Tibial nerve (tissue), 4 donors: ENCODE results near the gene ZMYND11. TPM values are rescaled to one million over a fixed set of nuclear protein-coding genes. Genes with fewer than 3 reads are reported as not detected.

Experiments
- DNase-seq, 2 donors: peaks; one replicate each; pipeline ENCODE4 v3.0.0-alpha.2; 2019; ENCODE audit warnings: low spot score in 2 of 2
- H3K27ac ChIP-seq, 4 donors: fragments of 200-600 bp; sonication (generic) in 3 of 4; one replicate each; pipeline ENCODE4 v1.5.1; 2017 to 2019; ENCODE audit warnings: mild to moderate bottlenecking in 1 of 4
- H3K27me3 ChIP-seq, 2 donors: fragments of 200-600 bp; sonication (generic) in 1 of 2; one replicate each; pipeline versions ENCODE4 v1.5.1 to v1.6.0; 2017 to 2019
- H3K36me3 ChIP-seq, 3 donors: fragments of 200-600 bp; sonication (generic); one replicate each; pipeline ENCODE4 v1.5.1; 2018 to 2019
- H3K4me1 ChIP-seq, 4 donors: fragments of 200-600 bp; sonication (generic) in 3 of 4; one replicate each; pipeline ENCODE4 v1.5.1; 2017 to 2019
- H3K4me3 ChIP-seq, 4 donors: fragments of 200-600 bp; sonication (generic) in 3 of 4; one replicate each; pipeline ENCODE4 v1.5.1; 2017 to 2019; ENCODE audit warnings: mild to moderate bottlenecking in 1 of 4, moderate library complexity in 1 of 4
- H3K9me3 ChIP-seq, 4 donors: fragments of 200-600 bp; sonication (generic) in 3 of 4; one replicate each; pipeline ENCODE4 v1.5.1; 2017 to 2019
- CTCF ChIP-seq, 5 experiments: fragments of 200-600 bp in 3 of 5; fragments of 450-650 bp in 2 of 5; sonication (generic) in 3 of 5; IDR thresholded peaks; one replicate each; pipeline ENCODE4 v1.5.1; 2016 to 2019; ENCODE audit warnings: antibody characterized with exemption in 5 of 5, mild to moderate bottlenecking in 3 of 5, moderate library complexity in 2 of 5
- EP300 ChIP-seq, 2 donors: sonication (generic); formaldehyde crosslinking; IDR thresholded peaks; one replicate each; pipeline ENCODE4 v1.6.1; 2017; ENCODE audit warnings: antibody characterized with exemption in 2 of 2, mild to moderate bottlenecking in 1 of 2
- POLR2A ChIP-seq, 2 donors: fragments of 450-650 bp; IDR thresholded peaks; one replicate each; pipeline ENCODE4 v1.6.1; 2017; ENCODE audit warnings: antibody characterized with exemption in 2 of 2, mild to moderate bottlenecking in 2 of 2, moderate library complexity in 2 of 2
- WGBS, 2 donors: methylation state at CpG; one replicate each; pipeline ENCODE4 v1.1.5; 2018; 5-methylcytosine and 5-hydroxymethylcytosine counted together
- total RNA-seq, 4 donors: library from RNA; depleted of rRNA; stranded (reverse); fragments of >200 nt; gene quantifications; one replicate each; pipeline ENCODE4 v1.1.0, GENCODE V29; 2016

The ZMYND11 gene
- total RNA-seq, 4 donors from 2014 or later = 66.3 to 80.2 (median 69.2) TPM

- H3K4me1 ChIP-seq = no peaks in the 10 kb centered on the region
- 66 to 74% methylated on average over 6 of the region's 6 CpGs for WGBS, 2 donors
- H3K9me3 ChIP-seq = peaks cover 0 to 5% (median 0%) of the 10 kb centered on the region in 4 donors
Observed at GRCh38 chr10:106740-107139, 28.5 kb upstream of the ZMYND11 start.

GRCh38 chr10:112246-112645 is 23.0 kb upstream of the ZMYND11 start:
- Histone ChIP-seq H3K27me3 (no peaks in the 10 kb centered on the region), H3K27ac (no peak overlapping the region), H3K4me3 (no peak overlapping the region), H3K36me3 (no peaks in the 10 kb centered on the region), H3K9me3 (no peaks in the 10 kb centered on the region), H3K4me1 (no peaks in the 10 kb centered on the region)
- DNase-seq = no peak
- no peak for TF ChIP-seq POLR2A (IDR thresholded peaks at IDR 0.05)
- no peak for TF ChIP-seq CTCF (IDR thresholded peaks at IDR 0.05)
- 48 to 57% methylated on average over 3 of the region's 3 CpGs for WGBS, 2 donors

More at GRCh38 chr10:106740-107139, 28.5 kb upstream of the ZMYND11 start:
- no peak for DNase-seq
- no peaks in the 10 kb centered on the region for H3K27me3 ChIP-seq
- no peak overlapping the region for H3K27ac ChIP-seq
- no peak overlapping the region for H3K4me3 ChIP-seq
- TF ChIP-seq CTCF (IDR thresholded peaks at IDR 0.05) (no peak), EP300 (IDR thresholded peaks at IDR 0.05) (no peak), POLR2A (IDR thresholded peaks at IDR 0.05) (no peak)
- no peaks in the 10 kb centered on the region for H3K36me3 ChIP-seq

- no peak for DNase-seq
- no peak overlapping the region for H3K4me3 ChIP-seq
- H3K4me1 ChIP-seq = peaks cover 0 to 5% (median 0%) of the 10 kb centered on the region in 4 donors
- H3K36me3 ChIP-seq = no peaks in the 10 kb centered on the region
- no peaks in the 10 kb centered on the region for H3K9me3 ChIP-seq
- H3K27me3 ChIP-seq = no peaks in the 10 kb centered on the region
- TF ChIP-seq CTCF (IDR thresholded peaks at IDR 0.05) (no peak), EP300 (IDR thresholded peaks at IDR 0.05) (no peak), POLR2A (IDR thresholded peaks at IDR 0.05) (no peak)
- WGBS, 2 donors = 92 to 100% methylated on average over 1 of the region's 1 CpG
- H3K27ac ChIP-seq = no peak overlapping the region
Observed at GRCh38 chr10:124874-125273, 10.4 kb upstream of the ZMYND11 start.

GRCh38 chr10:127612-128432 is 7.4 kb upstream of the ZMYND11 start:
- no peak overlapping the region for H3K4me3 ChIP-seq
- no peaks in the 10 kb centered on the region for H3K27me3 ChIP-seq
- TF ChIP-seq CTCF (IDR thresholded peaks at IDR 0.05) (no peak), EP300 (IDR thresholded peaks at IDR 0.05) (peak in 1 of 2 donors; percentile 44)
- DNase-seq = no peak
- H3K27ac ChIP-seq = no peak overlapping the region
- H3K9me3 ChIP-seq = no peaks in the 10 kb centered on the region
- H3K36me3 ChIP-seq = no peaks in the 10 kb centered on the region
- 83 to 87% methylated on average over 9 of the region's 9 CpGs for WGBS, 2 donors
- H3K4me1 ChIP-seq = peaks cover 0 to 14% (median under 1%) of the 10 kb centered on the region in 4 donors

GRCh38 chr10:129810-130209 is 5.4 kb upstream of the ZMYND11 start:
- TF ChIP-seq EP300 (IDR thresholded peaks at IDR 0.05) (no peak), CTCF (IDR thresholded peaks at IDR 0.05) (no peak), POLR2A (IDR thresholded peaks at IDR 0.05) (no peak)
- no peak overlapping the region for H3K27ac ChIP-seq

More at GRCh38 chr10:129810-130209, 5.4 kb upstream of the ZMYND11 start:
- no peaks in the 10 kb centered on the region for H3K27me3 ChIP-seq
- WGBS, 2 donors = 54% methylated on average over 4 of the region's 4 CpGs
- H3K4me1 ChIP-seq = peaks cover 0 to 30% (median 13%) of the 10 kb centered on the region in 4 donors
- DNase-seq = no peak
- no peaks in the 10 kb centered on the region for H3K9me3 ChIP-seq
- no peak overlapping the region for H3K4me3 ChIP-seq
- H3K36me3 ChIP-seq = no peaks in the 10 kb centered on the region
